Stimulated activated CD8-positive, alpha-beta memory T cell treated with anti-CD3 and anti-CD28 coated beads, Interleukin-2, amount 100 ng/mL, for 48 hours (primary cell): ENCODE results near the gene TIE1.

Source experiments
- DNase-seq, 2 donors: peaks; one replicate each; pipeline ENCODE4 v3.0.0-alpha.2; 2020; ENCODE audit warnings: low read depth in 2 of 2

The TIE1 gene

DNA sequence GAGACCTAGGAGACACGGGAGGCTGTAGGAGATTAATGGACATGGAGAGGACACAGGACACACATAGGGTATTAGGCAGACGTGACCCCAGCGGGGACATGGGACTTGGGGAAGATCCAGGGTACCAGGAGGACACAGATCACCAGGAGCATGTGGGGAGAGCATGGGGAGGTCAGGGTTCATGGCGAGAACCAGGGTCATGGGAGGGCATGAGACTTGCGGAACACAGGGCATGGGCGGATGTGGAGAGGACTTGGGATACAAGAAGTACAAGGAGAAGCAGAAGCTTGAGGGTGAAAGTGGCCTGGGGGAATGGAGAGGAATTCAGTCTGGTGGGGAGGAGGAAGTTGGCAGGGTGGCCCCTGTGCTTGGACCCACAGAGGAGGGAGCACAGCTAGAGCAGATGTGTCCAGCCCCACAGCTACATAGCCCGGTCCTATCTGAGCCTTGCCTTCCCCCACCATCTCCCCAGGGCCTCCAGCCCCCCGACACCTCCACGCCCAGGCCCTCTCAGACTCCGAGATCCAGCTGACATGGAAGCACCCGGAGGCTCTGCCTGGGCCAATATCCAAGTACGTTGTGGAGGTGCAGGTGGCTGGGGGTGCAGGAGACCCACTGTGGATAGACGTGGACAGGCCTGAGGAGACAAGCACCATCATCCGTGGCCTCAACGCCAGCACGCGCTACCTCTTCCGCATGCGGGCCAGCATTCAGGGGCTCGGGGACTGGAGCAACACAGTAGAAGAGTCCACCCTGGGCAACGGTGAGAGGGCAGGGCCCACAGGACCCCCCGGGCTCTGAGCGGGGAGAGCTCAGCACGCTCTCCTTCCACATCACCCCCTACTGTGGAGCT lies 12.1 kb downstream of the TIE1 start:
- no peak for DNase-seq

DNA sequence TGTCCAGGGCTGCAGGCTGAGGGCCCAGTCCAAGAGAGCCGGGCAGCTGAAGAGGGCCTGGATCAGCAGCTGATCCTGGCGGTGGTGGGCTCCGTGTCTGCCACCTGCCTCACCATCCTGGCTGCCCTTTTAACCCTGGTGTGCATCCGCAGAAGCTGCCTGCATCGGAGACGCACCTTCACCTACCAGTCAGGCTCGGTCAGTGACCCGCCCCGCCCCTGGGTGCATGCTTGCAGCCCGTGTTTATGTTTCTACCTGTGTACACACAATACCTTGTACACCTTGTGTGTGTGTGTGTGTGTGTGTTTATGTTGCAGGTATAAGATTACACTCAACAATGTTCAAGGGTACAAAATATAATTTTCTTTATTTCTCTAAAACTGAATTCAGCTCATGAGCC lies 13.0 kb downstream of the TIE1 start:
- DNase-seq = no peak

DNA sequence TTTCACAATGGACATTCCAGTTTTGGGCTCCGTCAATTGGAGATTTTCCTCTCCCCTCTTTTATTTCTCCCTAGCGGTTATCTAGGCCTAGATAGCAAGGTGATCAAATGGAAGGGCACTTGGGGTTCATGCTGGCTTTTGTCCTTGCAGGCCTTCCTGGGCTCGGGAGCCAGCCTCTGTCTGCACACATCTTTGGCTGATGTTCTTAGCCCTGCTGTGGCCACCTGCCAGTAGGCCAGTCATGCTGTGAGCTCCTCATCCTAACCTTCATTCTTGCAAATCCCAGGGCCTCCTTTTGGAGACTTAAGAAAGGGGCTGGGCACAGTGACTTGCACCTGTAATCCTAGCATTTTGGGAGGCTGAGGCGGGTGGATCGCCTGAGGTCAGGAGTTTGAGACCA lies 13.5 kb downstream of the TIE1 start:
- DNase-seq = no peak

DNA sequence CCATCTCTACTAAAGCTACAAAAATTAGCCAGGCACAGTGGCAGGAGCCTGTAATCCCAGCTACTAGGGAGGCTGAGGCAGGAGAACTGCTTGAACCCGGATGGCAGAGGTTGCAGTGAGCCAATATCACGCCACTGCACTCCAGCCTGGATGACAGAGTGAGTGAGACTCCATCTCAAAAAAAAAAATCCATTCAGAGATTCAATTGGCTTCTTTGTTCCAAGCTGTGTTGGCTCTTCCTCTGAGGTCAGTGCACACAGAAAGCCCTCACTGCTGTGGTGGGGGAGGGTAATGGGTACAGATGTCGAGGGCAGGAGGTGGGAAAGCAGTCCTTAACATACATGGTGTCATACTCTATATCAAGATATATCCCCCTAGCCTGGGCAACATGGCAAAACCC lies 14.7 kb downstream of the TIE1 start:
- no peak for DNase-seq

DNA sequence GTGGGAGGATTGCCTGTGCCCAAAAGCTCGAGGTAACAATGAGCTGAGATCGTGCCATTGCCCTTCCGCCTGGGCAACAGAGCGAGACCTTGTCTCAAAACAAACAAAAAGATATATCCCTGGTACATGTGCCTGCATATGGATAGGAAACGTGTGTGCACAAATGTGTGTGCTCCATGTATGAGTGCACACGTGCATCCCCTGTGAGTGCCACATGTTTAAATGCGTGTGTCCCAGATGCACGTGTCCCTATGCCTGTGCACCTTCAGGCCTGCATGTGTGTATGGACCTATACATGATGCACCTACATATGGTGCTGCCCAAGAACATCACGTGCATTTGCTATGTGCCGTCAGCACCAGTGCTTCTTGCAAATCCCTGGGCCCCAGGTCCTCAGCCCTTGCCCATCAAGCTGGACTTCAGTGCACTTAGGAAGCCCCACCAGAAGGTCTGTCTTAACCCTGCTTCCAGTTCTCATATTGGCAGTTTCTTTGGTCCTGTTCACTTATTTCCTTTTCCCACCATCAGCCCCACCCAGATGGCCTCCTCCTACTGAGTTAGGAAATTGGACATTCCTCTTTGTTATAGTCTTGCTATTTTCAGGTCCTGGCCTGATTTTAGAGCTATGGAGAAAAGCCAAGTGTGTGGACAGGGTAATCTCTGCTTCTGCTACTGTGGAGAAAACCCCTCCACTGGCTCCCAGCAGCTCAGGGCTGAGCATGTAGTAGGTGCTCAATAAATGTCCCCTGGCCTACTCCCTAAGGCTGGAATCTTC lies 15.4 kb downstream of the TIE1 start:
- no peak for DNase-seq

DNA sequence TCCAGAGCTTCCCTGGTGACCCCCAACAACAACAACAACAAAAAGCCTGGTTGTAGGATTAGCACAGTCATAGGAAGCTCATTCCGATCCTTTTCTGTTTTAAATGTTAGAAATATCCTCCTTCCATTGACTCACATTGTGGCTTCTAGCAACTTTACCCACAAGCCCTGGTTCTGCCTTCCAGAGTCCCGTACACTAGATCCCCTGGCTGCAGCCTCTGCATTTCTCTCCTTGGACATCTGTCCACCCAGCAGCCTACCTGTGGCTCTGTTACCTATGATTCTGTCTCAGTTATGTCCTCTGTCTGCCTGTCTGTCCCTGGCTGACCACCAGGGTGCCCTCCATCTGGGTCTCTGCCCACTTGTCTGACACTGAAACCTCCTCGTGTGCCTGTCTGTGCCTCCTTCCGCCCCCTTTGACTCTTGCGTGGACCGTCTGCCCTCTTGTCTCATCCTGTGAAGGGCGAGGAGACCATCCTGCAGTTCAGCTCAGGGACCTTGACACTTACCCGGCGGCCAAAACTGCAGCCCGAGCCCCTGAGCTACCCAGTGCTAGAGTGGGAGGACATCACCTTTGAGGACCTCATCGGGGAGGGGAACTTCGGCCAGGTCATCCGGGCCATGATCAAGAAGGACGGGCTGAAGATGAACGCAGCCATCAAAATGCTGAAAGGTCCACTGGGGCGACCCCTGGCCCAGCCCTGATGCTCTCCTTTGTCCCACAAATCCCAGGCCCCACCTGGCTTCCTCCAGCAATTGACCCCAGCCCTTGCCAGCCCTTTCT lies 16.1 kb downstream of the TIE1 start:
- DNase-seq = no peak

DNA sequence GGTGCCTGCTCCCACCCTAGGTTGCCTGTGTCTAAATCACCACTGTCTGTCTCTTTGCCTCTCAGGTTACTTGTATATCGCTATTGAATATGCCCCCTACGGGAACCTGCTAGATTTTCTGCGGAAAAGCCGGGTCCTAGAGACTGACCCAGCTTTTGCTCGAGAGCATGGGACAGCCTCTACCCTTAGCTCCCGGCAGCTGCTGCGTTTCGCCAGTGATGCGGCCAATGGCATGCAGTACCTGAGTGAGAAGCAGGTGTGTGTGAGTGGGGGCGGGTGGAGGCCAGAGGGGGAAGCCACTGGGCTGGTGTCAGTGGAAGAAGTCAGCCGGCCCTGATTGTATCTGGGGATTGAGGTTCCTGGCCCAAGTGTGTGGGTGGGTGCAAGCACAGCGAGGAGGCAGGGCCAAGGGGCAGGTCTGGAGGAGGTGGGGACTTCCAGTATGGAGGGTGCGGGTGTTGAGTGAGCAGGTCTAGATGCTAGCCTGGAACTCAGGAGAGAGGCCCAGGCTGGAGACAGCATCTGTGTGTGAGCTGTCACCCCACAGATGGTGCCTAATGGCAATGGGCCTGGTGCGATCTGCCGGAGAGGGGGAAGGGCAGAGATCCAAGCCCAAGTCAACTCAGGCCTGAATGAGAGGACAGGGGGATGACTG lies 17.2 kb downstream of the TIE1 start:
- no peak for DNase-seq

DNA sequence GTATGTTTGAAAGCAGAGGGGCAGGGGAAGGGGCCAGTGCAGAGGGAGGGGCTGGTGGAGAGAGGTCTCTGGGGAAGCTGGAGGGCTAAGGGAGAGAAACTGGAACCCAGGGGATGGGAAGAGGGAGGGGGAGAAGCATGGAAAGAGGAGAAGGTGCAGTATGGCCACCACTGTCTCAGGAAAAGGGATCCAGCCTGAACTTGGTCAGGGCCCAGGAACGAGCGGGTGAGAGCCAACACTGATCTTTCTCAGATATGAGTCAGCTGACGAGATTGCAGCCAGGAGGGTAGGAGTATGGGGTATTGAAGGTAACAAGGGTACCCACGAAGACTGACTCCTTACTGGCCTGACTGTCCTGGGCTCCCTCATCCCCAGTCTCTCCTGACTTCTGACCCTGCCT lies 18.0 kb downstream of the TIE1 start:
- DNase-seq = no peak

DNA sequence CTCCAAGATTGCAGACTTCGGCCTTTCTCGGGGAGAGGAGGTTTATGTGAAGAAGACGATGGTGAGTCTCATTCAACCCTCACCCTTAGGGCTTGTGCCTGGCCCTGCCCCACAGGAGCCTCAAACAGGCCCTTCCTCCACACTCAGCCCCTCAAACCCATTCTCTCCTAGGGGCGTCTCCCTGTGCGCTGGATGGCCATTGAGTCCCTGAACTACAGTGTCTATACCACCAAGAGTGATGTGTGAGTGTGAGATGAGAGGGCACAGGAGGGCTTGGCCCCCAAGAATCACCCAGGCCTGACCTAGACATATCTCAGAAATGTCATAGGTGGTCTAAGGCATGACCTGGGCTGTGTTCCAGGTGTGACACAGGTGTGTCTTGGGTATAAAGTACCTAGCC lies 18.5 kb downstream of the TIE1 start:
- no peak for DNase-seq

DNA sequence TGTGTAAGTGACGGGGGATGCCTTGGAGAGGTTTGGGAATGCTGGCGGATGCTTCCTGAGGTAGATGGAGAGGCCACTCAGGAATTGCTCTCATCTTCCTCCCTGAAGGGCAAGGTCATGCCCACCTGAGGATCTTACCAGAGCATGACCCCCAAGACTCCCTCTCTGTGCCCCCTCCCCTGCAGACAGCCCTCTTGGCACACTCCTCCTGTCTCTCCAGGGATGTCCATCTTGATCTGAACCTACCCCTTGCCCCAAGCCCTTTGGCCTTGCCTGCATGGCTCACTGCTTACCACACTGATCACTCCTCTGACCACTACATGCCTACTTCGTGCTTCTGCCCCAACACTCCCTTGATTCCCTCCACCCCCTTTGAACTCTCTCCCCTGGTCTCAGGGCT lies 19.0 kb downstream of the TIE1 start:
- no peak for DNase-seq

DNA sequence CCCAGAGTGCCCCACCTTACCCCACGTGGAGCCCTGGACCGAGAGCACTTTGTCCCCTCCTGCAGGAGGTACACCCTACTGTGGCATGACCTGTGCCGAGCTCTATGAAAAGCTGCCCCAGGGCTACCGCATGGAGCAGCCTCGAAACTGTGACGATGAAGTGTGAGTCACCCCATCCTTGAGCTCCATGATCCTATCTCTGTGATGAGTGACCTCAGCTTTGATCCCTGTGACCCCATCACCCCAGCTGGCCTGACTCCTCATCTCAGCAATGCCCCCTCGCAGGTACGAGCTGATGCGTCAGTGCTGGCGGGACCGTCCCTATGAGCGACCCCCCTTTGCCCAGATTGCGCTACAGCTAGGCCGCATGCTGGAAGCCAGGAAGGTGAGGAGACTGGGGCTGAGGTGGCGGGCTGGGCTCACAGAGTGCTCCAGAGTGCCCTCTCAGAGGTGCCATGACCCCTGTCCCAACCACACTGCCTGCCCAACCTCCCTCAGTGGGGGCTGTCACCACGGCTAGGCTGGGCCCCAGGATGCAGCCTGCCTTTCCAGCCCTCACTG lies 20.6 kb downstream of the TIE1 start:
- DNase-seq = no peak

DNA sequence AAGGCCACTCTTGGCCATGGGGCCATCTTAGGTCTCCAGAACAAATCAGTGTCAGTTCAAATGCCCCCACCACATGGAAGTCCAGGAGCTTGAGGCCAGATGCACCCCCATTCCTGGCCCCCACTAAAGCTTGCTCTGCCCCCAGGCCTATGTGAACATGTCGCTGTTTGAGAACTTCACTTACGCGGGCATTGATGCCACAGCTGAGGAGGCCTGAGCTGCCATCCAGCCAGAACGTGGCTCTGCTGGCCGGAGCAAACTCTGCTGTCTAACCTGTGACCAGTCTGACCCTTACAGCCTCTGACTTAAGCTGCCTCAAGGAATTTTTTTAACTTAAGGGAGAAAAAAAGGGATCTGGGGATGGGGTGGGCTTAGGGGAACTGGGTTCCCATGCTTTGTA lies 21.7 kb downstream of the TIE1 start:
- no peak for DNase-seq

DNA sequence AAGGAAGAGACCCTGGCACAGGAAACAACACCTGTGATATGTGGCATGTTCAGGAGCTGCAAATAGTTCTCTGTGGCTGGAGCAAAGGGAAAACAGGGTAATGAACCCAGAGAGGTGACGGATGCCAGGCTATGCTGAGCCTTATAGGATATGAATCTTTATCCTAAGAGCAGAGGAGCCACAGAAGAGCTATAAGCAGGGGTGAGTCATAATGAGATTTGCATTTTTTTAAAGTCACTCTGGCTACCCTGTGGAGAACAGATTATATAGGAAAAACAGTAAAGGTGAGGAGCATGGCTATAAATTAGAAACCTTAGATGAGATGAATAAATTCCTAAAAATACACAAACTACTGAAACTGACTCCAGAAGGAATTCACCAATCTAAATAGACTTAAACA lies 24.0 kb downstream of the TIE1 start:
- no peak for DNase-seq

DNA sequence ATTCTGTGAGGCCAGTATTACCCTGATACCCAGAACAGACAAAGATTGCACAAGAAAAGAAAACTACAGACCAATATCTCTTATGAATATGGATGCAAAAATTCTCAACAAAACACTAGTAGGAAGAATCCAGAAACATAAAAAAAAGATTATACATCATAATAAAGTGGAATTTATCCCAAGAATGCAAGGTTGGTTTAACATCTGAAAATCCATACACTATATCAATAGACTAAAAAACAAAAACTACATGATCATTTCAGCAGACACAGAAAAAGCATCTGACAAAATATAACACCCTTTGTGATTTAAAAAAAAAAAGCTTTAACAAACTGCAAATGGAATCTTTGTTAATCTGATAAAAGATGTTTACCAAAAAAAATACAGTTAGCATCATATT lies 24.6 kb downstream of the TIE1 start:
- DNase-seq = no peak

DNA sequence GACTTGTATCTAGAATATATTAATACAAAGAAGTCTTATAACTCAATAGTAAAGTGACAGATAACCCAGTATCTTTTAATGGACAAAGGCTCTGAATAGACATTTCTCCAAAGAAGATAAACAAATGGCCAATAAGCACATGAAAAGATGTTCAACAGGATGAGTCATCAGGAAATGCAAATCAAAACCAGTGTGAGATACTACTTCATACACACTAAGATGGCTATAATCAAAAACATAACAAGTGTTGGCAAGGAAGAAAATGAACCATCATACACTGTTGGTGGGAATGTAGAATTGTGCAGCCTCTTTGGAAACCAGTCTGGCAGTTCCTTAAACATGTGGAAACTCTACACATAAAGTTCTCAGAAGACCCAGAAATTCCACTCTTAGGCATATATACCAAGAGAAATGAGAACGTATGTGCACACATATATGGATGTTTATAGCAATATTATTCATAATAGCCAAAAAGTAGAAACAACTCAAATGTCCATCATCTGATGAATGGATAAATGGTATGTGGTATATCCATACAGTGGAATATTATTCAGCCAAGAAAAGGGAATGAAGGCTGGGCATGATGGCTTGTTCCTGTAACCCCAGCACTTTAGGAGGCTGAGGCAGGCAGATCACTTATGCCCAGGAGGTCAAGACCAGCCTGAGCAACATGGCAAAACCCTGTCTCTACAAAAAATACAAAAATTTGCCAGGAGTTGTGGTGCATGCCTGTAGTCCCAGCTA lies 26.9 kb downstream of the TIE1 start:
- no peak for DNase-seq

DNA sequence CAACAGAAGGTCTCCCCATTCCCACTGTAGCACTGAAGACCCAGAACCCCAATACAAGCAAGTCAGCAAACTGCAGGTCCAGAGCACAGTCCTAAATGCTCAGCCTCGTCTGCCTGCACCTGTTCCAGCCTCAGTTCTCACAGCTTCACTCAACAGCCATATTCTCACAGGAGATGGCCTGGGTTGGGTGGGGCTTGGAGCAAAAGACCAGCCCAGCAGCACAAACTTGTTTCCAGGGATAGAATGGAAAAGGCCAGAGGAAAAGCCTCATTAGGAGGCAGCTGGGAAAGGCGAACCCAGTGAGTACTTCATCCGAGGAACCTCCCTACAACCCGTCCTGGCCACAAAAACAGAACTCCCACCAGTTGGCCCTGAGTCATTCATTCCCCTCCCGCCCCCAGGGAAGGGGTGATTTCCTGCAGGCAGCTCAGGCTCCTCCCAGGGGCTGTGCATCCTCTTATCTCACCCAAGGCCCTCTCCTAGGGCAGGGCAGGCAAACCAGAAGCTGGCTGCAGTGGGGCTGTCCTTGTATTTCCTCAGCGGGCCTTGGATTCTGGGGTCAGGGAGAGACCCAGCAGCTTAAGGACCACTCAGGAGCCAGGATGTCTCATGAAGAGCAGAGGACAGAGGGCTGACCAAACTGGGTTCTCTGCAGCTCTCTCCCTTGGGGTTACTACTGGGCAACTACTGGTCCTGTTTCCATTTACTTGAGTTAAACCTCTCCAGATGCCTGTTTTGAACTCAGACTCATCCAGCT lies 29.4 kb downstream of the TIE1 start:
- DNase-seq = peak; percentile 44 to 67

DNA sequence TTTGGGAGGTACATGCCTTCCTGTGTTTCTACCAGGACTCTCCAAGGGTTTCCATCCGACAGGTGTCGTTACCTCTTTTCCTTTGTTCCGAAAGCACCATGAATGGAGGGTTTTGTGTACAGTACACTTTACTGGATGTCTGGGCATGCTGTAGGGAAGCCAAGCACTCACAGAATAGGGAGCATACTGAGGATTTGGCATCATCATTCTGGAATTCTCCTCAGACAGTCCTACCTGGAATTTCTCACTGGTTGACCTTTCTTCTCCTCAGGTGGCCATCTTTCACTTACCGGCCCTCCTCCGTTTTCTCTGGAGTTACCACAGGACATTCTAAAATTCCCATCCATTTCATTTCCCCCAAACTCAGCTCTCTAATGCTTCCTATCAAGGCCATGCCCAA lies 30.9 kb downstream of the TIE1 start:
- no peak for DNase-seq

DNA sequence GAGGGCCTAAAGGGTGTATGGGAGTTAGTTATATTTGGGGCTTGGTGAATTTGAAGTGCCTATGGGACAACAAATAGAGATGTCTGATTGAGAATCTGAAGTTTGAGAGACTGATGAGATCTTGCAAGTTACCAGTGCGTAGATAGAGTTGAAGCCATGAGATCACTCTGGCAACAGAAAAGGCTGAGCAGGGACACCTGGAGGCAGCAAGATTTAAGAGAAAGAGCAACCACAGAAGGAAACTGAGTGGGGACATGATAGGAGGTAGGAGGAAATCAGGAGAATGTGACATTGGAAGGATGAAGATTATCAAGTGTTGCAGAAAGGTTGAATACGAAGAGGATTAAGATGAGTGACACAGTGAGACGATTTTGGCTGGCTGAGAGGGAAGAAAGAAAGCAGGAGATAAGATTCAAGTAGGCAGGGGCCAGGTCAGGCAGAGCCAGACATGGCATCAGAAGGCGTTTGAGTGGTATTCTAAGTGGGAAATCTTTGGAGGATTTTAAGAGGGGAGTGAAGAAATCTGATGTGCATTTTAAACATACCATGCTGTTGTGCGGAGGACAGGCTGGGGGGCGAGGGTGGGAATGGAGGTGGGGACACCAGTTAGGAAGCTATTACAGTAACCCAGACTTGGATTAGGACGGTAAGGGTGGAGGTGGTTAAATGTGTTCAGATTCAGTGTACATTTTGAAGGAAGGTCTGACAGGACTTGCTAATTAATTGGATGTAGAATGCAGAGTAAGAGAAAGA lies 33.8 kb downstream of the TIE1 start:
- no peak for DNase-seq

DNA sequence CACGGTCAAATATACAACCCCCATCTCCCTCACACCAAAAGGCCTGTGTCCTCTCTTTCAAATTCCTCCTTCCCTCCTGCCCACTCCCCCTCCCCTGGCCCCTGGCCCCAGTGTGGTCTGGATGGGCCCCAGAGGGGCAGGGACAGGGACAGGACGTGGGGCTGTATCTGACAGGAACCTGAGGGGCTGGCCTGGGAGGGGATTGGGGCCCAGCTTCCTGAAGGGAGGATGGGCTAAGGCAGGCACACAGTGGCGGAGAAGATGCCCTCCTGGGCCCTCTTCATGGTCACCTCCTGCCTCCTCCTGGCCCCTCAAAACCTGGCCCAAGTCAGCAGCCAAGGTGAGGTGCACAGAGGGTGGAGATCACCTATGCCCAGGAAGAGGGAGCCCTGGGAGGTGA lies 36.8 kb downstream of the TIE1 start, which contains the start of gene MPL:
TSS of gene MPL (plus strand) at position 231 of the 400 bp plus-strand sequence. CDS start at position 262, 31 bp downstream.
- DNase-seq = no peak
